NCI-H2107 (cell line): ENCODE measurements around the gene TBL1X.

Experiments
- DNase-seq: peaks from one replicate; lab custom pipeline; 2025; lab: John Stamatoyannopoulos, UW

The TBL1X gene

DNA sequence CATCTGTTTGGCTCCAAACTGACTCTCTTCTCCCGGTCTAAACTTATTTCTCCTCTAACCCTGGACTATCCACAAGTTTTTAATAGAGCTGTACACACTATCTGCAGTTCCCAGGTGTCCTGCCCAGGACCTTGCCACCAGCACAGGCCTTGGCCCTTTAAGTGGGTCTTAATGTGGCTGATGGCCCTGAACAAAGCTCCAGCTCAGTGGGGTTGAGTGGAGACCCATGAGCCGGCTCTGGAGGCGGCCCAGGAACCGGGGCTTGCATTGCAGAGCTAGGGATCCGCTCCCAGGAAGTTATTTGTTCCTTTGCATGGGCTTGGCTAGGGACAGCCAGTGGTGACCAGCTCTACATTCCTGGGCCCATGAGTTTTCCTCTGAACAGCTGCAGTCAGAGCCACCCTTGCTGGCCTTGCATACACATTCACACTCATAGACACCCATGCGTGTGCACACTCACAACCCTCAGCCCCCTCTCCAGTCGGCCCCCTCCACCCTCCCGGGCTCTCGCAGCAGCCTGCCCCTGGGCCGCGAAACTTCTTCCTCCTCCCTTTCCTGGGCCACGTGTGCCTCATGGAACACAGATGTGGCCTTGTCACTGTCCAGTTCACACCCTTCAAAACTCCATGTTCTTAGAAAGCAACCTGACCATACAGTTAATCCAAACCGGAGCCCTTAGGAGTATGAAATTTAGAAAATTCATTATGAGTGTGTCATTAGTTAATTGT lies 242.6 kb downstream of the TBL1X start:
- no peak for DNase-seq

DNA sequence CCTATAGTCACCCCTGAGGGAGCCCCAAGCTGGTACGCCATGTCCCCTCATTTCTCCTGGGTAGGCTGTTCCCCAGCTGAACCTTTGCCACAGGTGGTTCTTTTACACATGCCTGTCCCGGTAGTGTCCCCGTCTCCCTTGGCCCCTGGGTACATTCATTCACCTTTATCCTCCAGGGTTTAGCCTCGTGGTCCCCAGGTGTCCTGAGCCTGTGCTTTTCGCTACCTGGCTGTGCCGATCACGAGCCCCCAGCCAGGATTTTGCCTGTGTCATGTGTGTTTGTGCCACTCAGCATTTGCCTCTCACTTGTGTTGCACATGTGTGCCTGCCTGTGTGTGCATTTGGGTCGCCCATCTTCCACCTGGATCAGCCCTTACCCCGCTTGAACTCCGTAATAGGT lies 243.2 kb downstream of the TBL1X start:
- no peak for DNase-seq

DNA sequence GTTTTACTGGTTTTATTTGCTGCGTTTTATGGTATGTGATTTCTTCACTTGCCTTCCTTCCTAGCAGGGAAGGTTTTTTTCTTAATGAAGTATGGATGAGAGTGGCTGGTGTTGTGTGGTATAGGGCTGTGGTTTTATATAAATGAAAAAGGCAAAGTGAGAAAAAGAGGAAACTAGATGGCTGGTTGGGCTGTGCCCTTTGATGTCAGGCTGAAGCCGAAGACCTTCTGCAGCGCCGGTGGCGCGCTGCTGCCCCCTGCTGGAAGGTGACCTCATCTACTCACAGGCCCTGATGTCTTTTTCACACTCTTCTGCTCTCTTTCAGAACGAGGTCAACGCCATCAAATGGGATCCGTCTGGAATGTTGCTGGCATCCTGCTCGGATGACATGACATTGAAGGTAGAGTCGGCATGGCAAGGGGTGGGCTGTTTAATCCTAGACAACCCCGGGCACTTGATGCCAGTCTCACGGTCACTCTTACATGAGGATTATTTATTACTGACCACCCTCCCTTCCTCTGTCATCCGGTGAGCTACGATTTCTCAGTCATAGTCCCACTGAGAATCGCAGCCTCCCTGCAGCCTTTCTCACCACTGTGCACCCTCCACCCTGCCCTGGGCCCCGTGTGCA lies 244.2 kb downstream of the TBL1X start:
- DNase-seq: peak; percentile 59

DNA sequence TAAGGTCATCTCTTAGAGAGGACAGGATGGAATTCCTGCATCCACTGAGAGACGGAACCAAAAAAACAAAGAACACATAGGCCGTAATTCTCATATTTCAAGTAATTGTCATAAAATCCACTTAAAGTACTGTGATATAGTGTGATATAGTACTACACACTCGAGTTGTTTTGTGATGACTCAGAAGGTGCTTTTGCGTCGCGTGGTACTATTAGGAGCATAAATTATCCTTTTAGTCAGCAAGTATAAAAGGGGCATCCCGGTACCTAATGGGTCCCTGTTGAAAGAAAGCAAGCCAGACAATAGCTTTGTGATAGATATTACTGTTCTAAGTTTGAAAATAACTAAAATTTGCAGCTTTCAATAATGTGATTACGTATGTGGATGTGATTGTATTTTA lies 245.5 kb downstream of the TBL1X start:
- DNase-seq: no peak

DNA sequence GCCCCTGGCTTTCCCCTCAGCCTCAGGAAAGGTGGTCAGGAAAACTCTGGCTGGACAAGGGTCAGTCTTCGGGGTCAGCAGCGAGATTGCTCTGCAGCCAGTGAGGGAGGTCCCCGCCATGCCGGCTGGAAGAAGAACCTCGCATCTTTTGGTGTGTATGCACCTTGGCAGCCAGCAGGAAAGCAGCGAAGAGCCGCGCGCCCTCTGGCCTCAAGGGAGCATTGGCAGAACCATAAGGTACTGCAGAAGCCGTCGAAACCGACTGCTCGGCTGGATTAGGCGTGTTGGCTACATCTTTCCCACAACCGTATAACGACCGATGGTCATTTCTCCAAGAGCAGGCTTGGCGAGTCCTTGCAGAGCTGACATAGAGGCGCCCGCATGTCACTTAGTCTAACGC lies 252.5 kb downstream of the TBL1X start:
- DNase-seq: no peak

DNA sequence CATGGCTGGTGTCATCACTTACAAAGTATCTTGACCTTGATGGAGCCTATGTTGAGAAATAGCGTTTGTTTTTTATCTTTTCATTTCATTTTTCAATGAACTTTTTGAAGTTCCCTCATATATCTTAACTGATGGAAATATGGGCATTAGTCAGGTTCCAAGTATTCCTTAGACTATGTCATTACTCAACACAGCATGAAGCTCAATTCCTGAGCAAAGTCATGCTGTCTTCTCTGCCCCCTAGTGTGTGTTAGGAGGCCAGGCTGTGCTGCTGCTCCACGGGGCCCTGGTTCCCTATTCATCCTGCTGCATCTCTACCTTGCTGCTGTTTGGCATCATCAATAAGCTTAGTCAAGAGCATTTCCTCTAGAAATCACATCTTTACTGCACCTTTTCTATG lies 259.9 kb downstream of the TBL1X start:
- no peak for DNase-seq

DNA sequence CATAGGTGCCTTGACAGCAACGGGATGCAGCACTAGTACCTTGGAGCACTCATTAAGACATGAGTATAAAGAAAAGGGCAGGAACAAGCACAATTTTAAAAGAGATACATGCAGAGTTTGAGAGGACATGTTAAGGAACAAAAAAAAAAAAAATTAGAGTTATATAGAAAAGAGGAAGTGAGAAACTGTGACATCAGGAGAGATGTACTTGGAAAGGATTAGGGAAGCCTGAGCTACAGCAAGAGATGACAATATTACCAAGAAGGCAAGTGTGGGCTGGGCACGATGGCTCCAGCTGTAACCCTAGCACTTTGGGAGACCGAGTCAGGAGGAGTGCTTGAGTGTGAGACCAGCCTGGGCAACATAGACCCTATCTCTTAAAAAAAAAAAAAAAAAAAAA lies 263.4 kb downstream of the TBL1X start:
- no peak for DNase-seq

DNA sequence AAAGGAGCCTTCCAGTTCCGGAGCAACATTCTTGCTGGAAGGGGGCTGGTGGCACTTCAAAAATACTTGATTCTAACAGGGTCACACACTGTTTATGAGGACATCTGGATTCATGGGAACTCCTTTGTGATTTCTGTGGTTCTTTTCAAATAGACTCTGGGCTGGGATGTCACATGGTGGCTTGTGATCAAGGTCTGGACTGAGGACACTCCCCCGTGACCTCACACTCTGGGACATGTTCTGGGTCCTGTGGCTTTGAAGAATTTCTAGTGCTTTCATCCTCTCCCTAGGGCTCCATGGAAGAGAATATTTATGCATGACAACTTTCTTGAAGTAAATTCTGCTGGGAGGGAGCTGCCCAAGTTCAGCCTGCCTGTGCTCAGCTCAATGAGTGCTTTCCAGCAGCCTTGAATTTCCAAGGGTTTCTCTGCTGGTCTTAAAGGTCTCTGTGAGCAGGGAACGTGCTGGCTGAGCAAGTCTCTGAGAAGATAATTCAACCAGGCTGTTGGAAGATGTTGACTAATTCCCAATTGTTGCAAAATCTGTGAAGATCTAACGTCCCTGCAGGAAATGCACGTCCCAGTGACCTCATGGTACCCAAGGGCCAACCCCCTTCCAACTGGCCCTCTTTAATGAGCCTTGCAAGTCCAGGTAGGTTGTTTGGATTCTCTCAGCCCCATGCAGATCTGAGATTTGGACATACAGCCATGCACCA lies 264.5 kb downstream of the TBL1X start:
- no peak for DNase-seq

DNA sequence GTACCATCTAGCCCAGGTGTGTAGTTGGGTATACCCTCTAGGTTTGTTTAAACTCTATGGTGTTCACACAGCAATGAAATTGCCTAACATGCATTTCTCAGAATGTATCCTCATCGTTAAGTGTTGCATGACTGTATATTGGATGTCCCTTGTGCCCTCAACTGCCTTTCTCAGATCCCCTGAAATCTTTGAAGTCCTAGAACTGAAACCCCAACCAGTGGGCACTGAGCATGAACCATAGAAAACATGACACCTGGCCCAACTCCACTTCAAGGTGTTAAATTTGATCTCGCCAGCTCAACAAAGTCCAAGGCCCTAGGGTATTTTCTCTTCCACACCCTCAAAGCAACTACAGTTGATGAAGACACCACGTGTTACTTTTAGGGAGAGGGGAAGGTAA lies 265.2 kb downstream of the TBL1X start:
- DNase-seq: no peak

DNA sequence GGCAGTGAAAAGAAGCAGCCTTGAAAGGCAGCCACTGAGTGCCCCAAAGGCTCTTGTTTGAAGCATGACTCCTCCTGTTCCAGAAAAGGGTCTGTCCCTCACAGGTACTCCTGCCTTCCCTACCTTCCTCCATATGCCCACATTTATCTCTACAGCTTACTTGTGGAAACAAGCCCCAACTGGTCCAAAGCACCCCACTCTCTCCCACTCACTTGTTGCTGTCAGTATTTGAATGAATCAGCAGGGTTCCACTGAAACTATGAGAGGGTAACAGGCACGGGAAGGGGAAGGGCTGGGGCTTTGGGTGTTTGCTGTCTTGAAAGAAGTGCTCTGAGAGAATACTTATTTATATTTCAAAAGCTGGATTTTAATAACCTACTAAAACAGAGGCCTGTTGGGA lies 265.9 kb downstream of the TBL1X start:
- DNase-seq: no peak

DNA sequence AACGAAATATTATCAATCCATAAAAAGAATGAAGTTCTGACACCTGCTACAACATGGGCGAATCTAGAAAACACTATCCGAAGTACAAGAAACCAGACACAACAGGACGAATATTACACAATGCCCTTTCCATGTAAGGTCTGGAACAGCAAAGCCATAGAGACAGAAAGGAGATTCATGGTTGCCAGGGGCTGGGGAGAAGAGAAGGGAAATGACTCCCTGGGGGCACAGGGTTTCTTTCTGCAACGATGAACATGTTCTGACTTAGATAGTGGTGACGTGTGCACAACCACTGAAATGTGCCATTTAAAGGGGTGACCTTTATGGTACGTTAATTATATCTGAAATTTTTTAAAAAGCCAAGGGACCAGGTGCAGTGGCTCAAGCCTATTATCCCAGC lies 272.5 kb downstream of the TBL1X start:
- no peak for DNase-seq

DNA sequence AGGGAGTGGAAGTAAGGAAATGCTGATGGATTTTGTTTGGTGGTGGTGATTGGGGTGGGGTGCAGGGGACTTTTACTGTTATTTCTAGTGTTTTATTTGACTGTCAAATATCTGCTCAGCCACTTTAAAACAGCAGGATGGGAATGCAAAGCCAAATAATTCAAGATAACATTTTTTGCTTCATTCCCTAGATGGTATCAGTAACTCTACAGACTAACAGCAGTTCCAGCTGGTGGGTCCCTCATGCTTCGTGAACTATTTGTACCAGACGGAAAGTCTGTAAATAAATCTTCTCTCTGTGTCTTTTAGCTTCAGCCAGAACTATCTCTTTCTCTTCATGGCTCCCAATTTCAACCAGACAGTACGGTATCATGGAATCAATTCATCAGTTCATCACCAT lies 273.3 kb downstream of the TBL1X start:
- DNase-seq: no peak

DNA sequence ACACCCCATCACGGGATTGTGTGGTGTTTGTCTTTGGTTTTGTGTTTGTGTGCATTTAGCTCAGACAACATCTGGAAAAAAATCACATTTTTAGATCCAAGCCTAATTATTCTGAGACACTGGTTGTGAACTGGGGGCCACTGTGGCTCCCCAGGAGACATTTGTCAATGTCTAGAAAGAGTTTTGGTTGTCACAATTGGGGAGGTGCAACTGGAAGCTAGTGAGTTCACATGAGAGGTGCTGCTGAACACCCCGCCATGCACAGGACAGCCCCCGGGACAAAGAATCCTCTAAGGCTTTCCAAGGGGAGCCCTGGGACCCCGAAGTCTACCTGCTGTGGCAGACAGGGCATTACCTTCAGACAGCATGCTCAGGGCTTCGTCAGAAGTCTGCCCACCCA lies 274.3 kb downstream of the TBL1X start:
- no peak for DNase-seq

DNA sequence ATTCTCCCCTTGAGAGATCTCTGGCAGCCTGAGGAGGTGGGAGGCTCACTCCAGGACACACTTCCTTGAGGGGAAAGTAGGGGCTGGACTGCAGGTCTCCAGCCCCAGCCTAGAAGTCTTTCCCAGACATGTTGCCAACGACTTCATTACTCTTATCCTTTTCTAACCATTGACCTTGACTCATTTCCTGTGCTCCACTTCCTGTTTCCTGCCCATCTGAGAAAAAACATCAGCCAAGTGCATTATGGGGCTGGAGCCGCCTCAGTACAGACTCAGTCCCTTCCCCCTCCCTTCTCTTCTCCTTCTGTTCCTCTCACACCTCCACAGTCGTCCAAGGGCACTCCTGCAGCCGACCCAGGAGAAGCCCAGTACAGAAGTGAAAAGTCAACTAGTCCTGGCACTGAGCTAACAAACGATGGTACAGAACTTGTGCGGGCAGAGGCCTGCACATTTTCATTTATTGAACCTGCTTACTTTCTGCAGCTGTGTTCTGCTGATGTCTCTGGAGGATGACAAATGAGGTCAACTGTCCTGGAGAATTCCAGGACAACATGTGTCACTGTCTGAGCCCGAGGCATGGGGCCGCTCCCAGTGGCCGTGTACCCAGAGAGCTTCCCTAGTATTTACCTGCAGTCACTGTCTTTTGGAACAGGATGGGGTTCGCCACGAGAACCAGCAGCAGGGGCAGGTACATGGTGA lies 280.7 kb downstream of the TBL1X start:
- no peak for DNase-seq

DNA sequence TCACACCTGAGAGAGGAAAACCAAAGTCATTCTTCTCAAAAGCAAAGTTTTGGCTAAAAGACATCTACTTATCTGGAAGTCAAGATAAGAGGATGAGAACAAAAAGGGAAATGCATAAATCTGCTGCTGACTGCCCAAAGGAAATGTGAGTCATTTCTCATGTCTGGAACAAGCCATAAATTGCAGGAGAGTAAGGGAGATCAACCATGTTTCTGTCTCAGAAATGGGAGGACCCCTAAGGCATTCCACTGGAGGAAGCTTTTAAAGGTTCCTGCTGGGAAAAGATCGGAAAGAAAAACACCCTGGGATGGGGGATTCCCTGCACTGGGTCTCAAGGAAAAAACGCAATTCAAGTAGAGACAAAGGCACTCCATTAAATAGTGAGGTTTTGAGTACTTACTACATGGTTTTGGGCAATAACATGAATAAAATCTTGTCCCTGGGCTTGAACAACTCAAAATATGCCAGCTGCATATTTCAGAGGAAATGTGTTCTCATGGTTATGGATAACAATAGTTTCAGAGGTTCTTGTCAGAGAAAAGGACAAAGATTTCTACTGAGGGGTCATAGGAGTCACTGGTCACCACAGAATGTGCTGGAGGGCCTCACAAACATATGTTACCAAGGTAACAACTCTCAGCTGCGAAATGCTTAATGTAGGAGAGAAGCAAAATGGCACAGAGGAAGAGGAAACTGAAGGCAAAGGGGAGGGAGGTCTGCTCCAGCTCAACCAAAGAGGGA lies 281.5 kb downstream of the TBL1X start:
- no peak for DNase-seq

DNA sequence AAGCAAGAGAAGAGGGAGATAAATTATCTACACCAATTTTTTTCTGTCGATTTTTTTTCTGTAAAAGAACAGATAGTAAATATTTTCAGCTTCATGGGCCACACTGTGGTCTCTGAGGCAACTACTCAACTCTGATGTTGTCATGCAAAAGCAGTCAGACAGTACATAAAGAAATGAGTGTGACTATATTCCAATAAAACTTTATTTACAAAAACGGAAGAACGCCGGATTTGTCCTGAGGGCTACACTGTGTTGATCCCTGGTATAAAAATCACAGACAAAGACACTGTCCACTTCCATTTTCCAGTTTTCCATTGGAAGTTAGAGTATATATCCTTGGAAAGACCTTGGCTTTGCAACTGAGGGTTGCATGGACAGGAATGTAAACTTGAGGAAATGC lies 282.8 kb downstream of the TBL1X start:
- no peak for DNase-seq

DNA sequence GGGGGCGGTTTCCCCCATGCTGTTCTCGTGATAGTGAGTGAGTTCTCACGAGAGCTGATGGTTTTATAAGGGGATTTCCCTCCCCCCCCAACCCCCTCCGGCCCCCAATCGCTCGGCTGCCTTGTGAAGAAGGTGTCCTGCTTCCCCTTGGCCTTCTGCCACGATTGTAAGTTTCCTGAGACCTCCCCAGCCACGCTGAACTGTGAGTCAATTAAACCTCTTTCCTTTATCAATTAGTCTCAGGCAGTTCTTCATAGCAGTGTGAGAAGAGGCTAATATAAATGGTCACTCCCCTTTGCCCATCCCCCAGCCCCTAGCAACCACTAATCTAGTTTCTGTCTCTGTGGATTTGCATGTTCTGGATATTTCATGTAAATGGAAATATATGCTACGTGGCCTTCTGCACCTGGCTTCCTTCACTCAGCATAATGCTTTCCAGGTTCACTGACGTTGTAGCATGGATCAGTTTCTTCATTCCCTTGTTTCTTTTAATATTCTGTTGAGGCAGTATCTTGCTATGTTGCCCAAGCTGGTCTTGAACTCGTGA lies 284.4 kb downstream of the TBL1X start:
- no peak for DNase-seq

DNA sequence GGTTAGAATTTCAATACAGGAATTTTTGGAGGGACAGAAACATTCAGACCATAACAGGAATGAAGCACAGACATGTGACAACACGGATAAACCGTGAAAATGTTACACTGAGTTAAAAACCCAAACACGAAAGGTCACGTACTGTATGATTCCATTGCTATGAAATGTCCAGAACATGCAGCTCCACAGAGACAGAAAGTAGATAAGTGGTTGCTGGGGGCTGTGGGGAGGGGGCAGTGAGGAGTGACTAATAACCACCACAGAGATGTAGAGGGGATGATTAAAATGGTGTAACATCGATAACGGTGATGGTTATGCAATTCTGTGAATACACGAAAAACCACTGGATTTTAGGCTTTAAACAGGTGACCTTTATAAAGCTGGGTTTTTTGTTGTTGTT lies 292.5 kb downstream of the TBL1X start:
- no peak for DNase-seq

DNA sequence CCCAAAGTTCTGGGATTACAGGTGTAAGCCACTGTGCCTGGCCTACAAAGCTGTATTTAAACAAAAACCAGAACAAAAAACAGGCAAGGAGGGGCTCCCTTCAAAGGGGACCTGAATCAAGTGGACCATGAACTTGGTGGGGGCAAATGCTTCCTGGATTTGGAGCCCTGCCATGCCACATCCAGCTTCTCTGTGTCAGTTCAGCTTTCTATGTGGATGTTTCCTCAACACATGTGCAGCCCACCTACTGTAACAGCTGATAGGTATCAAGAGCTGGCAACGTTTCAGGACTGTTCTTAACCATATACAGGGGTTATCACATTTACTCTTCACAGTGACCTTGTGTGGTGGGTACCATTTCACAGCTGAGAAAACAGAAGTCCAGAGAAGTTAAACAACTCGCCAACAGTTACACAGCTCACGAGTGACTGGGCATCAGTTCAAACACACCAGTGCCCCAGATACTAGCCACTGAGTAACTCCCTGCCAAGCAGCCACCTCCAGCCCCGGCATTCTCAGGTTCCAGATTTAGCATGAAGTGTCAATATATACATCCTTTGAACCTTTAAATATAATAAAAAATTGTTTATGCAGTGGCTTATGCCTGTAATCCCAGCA lies 293.3 kb downstream of the TBL1X start:
- DNase-seq: no peak

DNA sequence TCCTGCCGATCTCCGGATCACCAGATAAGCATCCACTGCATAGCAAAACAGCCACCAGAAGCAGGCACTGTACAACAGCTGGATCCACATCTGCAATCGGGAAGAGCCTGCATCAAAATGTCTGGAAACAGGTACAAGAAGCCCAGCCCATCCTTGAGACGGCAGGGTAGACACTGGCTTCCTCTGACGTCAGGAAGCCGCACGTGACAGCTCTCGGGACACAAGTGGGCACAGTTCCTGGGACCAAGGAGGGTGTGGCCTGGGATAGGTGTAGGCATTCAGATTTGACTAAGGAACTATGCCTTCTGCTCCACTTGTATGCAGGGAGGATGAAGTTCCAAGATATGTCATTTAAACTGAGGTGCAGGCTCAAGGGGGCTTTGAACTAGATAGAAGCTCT lies 294.5 kb downstream of the TBL1X start:
- no peak for DNase-seq

DNA sequence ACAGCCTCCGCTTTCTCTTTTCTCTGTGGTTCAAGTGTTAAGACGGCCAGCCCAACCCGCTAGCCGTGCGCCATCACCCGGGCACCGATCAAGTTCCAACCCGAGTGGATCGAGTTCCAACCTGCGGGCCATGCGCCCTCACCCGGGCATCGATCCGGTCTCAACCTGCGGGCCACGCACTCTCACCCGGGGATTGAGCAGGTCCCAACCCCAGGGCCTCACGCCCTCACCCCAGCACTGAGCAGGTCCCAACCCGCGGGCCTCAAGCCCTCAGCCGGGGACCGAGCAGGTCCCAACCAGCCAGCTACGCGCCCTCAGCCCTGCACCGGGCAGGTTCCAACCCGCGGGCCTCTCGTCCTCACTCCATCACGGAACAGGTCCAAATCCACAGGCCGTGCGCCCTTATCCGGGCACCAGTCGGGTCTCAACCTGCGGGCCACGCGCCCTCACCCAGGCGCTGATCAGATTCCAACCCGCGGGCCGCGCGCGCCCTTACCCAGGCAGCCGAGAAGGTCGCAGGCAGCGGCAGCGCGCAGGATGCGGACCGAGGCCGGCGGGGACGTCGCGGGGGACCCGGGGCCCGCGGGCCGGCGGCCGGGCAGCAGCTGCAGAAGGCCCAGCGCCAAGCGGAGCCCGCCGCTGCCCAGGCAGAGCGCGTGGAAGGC lies 300.3 kb downstream of the TBL1X start:
- no peak for DNase-seq
